GM18873 (cell line): ENCODE measurements around the gene CRNKL1.

Experiments used
- ATAC-seq: cut with Tn5 transposase; IDR thresholded peaks from one replicate; pipeline ENCODE4 v1.9.1; 2021; ENCODE audit warnings: mild to moderate bottlenecking, moderate library complexity, moderate number of reproducible peaks; ENCODE audit not compliant: unreplicated experiment, low FRiP score

The CRNKL1 gene

GRCh38 chr20:19986419-19986818 lies 65.8 kb downstream of the CRNKL1 start:
- no peak for ATAC-seq
